Glomerular visceral epithelial cell (primary cell): ENCODE results near the gene COL6A2.
"Not testable (repeated sequence)": the region's sequence is repeated elsewhere in the genome, so short reads cannot be mapped to it uniquely, and the experiment has no call there.

Experiments
- DNase-seq: peaks from one replicate; pipeline ENCODE4 v3.0.0-alpha.2; 2016; ENCODE audit errors: extremely low spot score

The COL6A2 gene

DNA sequence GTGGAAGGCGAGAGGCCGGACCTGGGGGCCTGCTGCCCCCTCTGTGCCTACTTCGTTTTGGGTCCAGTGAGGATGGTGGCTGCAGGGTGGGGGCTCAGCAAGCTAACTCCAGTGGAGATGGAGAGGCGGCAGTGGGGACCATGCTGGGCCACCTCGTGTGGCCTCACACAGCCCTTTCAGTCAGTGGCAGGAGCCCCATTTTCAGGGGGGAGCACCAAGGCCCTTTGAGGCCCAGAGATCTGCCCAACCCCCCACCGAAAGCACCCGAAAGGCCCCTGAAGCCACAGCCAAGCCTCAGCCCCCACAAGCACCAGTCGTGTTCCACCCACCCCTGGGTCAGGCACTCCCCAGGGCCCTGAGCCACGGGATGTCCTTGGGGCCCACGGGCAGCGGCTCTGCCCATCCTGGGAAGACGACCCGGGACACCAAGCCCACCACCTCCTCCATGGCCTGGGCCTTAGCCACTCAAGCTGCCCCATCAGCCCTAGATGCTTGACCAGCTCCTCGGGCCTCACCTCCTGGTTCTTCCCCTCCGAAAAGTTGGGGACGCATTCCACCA lies 57.1 kb downstream of the COL6A2 start:
- DNase-seq, result no peak

DNA sequence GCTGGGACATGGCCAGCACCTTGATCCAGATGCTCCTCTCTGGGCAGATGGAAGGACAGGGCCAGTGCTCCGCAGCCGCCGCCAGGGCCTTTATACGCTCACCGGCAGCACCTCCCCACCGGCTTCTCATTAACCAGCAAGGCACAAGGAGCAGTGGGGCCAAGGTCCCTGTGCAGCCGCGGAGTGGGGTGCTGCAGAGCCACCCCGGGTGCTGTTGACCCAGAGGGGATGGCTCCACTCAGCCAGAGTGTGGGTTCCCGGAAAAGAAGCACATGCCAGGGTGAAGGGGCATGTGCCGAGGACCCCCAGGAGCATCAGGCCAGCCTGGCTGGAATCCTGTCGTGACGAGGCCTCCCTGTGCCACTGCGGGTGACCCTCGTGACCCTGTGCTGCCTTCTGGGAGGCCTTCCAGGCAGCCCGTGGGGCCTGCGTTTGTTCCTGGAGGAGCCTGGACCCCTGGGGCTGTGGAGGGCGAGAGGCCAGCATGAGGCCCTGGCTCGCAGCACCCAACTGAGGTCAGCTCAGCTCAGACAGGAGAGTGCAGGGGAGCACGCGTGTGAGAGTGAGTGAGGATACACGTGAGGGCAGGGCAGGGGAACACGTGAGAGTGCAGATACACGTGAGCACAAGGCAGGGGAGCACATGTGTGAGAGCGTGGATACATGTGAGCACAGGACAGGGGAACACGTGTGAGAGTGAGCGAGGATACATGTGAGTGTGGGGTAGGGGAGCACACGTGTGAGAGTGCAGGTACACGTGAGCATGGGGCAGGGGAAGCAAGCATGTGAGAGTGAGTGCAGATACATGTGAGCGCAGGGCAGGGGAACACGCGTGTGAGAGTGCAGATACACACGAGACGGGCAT lies 57.8 kb downstream of the COL6A2 start, which contains the start of gene FTCD:
FTCD (minus strand) TSS at position 66 of the 864 bp plus-strand sequence; CDS start at position 10, 56 bp downstream.
- no peak for DNase-seq

GRCh38 chr21:46156378-46156645 lies 58.4 kb downstream of the COL6A2 start:
- DNase-seq, result no peak

DNA sequence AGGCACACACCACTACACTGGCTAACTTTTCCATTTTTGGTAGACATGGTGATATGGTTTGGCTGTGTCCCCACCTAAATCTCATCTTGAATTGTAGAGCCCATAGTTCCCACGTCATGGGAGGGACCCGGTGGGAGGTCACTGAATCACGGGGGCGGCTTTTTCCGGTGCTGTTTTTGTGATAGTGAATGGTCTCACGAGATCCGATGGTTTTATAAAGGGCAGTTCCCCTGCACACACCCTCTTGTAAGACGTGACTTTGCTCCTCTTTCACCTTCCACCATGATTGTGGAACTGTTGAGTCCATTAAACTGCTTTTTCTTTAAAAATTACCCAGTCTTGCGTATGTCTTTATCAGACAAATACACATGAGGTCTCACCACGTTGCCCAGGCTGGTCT lies 58.8 kb downstream of the COL6A2 start:
- DNase-seq, result no peak

DNA sequence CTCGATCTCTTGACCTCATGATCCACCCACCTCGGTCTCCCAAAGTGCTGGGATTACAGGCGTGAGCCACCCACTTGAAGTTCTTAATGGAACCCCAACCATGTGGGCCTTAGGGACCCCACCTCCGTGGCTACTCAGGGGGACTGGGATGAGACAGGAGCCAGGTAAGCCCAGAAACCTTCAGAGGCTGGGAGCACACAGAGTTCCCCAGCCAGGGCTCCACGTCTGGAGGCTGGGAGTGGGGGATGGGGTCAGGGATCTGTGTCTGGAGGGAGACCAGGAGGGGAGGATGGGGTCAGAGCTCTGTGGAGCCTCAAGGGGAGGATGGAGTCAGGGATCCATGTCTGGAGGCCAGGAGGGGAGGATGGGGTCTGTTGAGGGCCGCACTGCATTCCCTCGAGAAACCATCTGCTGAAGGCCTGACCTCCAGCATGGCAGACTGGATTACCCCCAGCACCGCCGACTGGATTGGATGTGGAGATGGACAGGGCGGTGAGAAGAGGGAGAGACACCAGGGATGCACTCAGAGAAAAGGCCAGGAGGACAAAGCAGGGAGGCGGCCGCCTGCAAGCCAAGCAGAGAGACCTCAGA lies 59.6 kb downstream of the COL6A2 start:
- no peak for DNase-seq

DNA sequence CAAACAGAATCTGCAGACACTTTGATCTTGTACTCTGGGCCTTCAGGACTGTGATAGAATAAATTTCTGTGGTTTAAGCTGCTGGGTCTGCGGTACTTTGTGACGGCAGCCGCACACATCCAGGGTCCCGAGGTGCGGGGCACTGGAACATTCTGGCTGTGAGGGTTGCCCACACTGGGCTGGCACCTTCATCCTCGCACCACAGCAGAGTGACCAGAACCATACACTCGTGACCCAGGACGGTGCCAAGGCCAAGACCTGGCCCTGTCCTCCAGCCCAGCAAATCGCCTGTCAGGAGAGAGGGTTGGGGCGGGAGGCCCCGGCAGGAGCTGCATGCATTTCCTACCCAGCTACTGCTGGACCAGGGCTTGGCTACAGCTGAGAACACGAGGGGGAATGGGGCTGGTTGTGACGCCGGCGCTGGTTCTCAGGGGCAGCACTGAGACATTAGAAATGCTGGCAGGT lies 60.1 kb downstream of the COL6A2 start:
- no peak for DNase-seq

DNA sequence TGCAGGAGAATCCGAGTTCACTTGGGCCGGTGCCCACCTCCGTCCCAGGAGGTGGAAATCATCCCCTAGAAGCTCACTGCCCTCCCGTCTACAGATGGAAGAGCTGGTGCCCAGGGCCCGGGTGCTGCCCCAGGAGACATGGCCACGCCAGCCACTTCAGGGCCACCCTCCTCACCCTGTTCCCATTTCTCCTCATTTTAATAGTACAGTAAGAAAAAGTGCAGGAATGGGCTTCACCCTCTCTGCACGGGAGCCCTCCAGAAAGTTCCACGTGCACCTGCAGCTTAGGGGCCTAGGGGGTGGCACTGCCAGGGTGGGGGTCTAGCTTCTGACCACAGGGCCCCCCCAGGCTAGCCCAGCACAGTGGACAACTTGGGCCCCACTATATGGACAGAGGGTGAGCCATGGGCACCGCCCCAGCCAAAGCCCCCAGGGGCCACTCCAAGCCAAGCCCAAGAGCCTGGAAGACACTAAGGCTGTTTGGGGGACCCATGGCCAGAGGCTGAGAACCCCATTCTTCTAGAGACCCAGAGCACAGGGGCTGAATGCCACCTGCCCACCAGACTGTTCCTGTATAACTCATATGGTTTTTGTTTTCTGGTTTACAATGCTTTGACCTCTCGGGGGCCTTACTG lies 60.9 kb downstream of the COL6A2 start:
- DNase-seq, result no peak

DNA sequence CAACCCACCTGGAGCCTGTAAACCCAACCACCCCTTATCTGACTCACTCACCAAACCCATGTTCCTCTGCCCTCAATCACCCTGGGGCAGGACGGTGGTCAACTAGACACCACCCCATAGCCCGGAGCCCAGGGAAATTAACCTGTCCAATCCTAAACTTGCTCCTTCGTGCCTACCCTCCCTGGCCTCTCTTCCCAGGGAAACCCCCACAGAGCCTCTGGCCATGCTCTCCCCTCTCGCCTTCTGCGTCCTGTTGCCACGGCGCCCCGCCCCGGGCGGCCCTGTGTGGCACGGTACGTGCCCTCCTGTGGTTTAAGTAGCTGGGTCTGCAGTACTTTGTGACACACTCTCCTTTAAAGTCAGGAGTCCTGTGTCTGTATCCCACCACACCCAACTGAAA lies 61.5 kb downstream of the COL6A2 start:
- DNase-seq, result no peak

- DNase-seq, result no peak
These were observed 62.1 kb downstream of the COL6A2 start for GRCh38 chr21:46159841-46160656.

DNA sequence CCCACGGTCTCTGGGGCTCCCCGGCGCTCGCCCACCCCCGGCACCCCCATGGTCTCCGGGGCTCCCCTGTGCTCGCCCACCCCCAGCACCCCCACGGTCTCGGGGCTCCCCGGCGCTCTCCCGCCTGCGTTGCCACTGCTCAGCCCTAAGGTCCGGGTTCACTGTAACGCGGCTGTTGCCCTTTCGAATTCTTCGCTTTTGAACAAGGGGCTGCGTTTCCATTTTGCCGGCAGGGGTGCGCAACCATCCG lies 62.7 kb downstream of the COL6A2 start:
- no peak for DNase-seq

- no peak for DNase-seq
These were observed 63.2 kb downstream of the COL6A2 start for GRCh38 chr21:46160907-46161632.

DNA sequence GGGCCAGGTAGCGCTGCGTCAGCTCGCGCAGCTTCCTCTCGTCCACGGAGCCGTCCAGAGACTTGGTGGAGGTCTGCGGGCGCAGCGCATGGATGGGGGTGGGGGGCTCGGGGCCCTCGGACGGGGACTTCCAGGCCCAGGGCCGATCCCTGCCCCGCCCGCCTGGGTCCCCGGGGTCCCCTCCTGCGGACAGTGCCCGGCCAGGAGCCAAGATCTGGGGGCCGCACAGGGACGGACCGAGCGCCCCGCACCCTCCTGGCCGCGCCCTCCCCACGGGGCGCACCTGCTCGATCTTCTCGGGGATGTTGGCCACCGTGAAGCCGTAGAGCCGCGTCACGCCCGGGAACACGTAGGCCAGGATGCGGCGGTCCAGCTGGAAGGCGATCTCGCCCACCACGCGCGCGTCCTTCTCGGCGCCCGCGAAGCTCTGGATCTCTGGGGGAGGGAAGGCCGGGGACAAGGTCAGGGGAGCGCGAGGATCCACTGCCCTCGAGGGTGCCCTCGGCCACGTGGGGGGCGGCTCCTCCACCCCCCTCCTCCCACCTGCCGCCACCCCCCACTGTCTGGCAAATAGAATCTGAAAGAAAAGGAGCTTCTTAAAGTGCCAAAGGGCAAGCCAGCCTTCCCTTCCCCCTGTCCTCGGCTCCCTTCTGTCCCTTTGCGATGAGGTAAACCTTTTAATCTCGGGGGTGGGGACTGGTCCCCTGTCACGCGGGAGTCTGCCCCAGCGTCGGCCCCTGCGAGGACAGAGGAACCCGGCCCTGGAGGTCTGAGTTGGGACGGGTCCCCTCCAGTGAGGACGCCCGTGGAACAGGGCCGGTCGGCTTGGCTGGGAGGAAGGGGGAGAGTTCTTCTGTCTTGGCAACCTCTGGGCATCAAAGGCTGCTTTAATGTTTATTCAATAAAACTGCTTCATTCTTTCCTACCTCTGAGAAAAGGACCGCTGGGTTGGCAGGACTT lies 64.0 kb downstream of the COL6A2 start:
- DNase-seq, result no peak

GRCh38 chr21:46163380-46163779 lies 65.5 kb downstream of the COL6A2 start:
- DNase-seq, result no peak

GRCh38 chr21:46165098-46165497 lies 67.2 kb downstream of the COL6A2 start:
- no peak for DNase-seq

DNA sequence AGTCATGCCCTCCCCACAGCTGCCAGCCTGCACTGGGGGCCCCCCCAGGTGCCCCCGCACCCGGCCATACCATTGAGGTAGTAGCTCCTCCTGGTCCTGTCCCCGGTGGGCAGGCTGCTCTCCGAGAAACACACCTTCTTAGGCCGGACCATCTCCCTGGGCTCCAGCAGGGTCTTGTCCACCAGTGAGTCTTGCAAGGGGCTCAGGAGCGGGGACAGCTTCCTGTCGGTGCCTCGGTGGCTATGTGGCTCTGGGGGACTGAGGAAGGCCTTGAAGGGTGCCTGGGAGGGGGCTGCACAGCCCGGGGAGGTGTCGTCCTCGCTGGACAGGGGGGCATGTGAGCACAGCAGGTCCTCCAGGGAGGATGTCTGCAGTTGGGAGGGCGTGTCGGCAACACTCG lies 70.3 kb downstream of the COL6A2 start:
- DNase-seq, result no peak

DNA sequence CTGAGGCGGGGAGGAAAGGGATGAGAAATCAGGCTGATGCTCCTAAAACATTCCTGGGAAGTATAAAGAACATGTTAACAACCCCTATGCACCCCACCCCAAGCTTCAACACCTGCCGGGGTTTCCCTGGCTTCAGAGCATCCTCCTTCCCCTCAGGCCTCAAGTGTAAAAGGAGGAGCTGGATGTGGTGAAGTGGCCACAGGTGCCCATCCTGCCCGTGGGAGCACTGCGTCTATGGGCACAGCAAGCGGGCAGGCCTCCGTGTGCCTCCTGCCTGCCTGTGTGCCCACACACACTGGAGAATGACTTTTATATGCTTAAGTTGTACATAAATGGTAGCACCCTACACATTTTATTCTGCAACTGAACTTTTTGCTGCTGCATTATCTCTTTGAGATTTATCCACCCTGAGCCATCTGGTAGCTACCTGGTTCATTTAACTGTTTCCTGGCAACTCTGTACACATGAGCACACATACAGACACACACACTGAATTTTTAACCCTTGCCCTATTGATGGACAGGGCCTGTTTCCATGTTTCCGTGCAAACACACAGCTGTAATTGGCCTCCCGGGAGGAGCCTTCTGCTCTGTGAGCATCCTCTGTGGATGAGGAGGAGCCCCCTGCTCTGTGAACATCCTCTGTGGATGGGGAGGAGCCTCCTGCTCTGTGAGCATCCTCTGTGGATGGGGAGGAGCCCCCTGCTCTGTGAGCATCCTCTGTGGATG lies 70.9 kb downstream of the COL6A2 start:
- DNase-seq, result no peak

DNA sequence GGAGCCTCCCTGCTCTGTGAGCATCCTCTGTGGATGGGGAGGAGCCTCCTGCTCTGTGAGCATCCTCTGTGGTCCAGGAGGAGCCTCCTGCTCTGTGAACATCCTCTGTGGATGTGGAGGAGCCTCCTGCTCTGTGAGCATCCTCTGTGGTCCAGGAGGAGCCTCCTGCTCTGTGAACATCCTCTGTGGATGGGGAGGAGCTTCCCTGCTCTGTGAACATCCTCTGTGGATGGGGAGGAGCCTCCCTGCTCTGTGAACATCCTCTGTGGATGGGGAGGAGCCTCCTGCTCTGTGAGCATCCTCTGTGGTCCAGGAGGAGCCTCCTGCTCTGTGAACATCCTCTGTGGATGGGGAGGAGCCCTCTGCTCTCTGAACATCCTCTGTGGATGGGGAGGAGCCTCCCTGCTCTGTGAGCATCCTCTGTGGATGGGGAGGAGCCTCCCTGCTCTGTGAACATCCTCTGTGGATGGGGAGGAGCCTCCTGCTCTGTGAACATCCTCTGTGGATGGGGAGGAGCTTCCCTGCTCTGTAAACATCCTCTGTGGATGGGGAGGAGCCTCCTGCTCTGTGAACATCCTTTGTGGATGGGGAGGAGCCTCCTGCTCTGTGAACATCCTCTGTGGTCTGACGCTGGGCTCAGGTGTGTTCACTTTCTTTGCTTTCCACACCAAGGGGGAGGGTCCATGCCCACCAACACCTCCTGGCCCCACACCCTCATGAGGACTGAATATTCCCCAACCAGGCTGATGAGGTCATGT lies 72.7 kb downstream of the COL6A2 start:
- not testable (repeated sequence) for DNase-seq

DNA sequence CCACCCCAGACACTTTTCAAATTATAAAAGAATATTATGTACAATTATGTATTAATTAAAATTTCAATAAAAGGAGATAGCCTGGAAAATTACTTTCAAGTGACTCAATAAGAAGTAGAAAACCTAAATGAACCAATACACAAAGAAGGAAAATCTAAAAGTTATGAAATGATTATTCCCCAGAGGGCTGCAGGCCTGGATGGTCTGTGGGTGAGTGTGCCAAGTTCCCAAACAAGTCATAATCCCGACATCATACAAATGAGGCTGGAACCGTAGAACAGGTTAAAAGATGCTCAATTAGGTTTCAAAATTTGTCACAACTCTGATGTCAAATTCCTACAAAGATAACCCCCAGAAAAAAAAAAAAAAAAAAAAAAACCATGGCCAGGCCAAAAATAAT lies 73.7 kb downstream of the COL6A2 start:
- no peak for DNase-seq
